LNCaP clone FGC (cell line): ENCODE results near the gene LDLRAD3.

ENCODE experiments used
- DNase-seq: peaks from one replicate; pipeline ENCODE4 v3.0.0-alpha.2; 2011; ENCODE audit warnings: low read depth
- H3K4me3 ChIP-seq: 2 replicates; pipeline ENCODE4 v1.5.1; 2011; ENCODE audit warnings: mild to moderate bottlenecking, low read depth, low read length, control low read depth
- CTCF ChIP-seq: IDR thresholded peaks from 2 replicates; pipeline ENCODE4 v1.5.1; 2012; ENCODE audit warnings: mild to moderate bottlenecking; ENCODE audit not compliant: control insufficient read depth, insufficient read depth; ENCODE audit errors: extremely low read depth

LDLRAD3 gene

GRCh38 chr11:36261094-36261493, 317.2 kb downstream of the LDLRAD3 start:
- TF ChIP-seq CTCF, result no peak
- H3K4me3 ChIP-seq, result no peak overlapping the region
- DNase-seq, result no peak

GRCh38 chr11:36264011-36264972, 320.4 kb downstream of the LDLRAD3 start:
- no peak for TF ChIP-seq CTCF
- no peak overlapping the region for H3K4me3 ChIP-seq
- no peak for DNase-seq

- TF ChIP-seq CTCF, result no peak
- DNase-seq, result no peak
- H3K4me3 ChIP-seq, result no peak overlapping the region
Observed at GRCh38 chr11:36264973-36265344, 321.1 kb downstream of the LDLRAD3 start.

GRCh38 chr11:36265793-36266628, 322.1 kb downstream of the LDLRAD3 start:
- H3K4me3 ChIP-seq, result no peak overlapping the region
- no peak for DNase-seq
- TF ChIP-seq CTCF, result peak; percentile 93

GRCh38 chr11:36266767-36267166, 322.9 kb downstream of the LDLRAD3 start:
- DNase-seq, result no peak
- TF ChIP-seq CTCF, result no peak
- H3K4me3 ChIP-seq, result no peak overlapping the region

GRCh38 chr11:36268337-36268985, 324.6 kb downstream of the LDLRAD3 start:
- no peak for TF ChIP-seq CTCF
- no peak for DNase-seq
- H3K4me3 ChIP-seq, result no peak overlapping the region
